ENCODE results near the gene CASKIN1.
"Not testable (repeated sequence)": the region's sequence is repeated elsewhere in the genome, so short reads cannot be mapped to it uniquely, and the experiment has no call there.

CASKIN1 gene

DNA sequence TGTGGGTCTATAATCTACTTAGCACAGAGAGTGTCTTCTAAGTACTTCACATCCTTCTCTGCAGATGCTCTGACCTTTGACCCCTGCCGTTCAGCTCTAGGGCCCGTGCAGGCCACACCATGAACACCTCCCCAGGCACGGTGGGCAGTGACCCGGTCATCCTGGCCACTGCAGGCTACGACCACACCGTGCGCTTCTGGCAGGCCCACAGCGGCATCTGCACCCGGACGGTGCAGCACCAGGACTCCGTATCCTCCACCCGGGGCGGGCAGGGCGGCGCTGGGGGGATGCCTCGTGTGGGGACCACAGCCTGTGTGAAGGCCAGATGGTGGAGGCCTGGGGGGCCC is 9.5 kb upstream of the CASKIN1 start:
- TF ChIP-seq, protein P1, sequence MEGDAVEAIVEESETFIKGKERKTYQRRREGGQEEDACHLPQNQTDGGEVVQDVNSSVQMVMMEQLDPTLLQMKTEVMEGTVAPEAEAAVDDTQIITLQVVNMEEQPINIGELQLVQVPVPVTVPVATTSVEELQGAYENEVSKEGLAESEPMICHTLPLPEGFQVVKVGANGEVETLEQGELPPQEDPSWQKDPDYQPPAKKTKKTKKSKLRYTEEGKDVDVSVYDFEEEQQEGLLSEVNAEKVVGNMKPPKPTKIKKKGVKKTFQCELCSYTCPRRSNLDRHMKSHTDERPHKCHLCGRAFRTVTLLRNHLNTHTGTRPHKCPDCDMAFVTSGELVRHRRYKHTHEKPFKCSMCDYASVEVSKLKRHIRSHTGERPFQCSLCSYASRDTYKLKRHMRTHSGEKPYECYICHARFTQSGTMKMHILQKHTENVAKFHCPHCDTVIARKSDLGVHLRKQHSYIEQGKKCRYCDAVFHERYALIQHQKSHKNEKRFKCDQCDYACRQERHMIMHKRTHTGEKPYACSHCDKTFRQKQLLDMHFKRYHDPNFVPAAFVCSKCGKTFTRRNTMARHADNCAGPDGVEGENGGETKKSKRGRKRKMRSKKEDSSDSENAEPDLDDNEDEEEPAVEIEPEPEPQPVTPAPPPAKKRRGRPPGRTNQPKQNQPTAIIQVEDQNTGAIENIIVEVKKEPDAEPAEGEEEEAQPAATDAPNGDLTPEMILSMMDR (IDR thresholded peaks at IDR 0.05; ENCODE audit: low read depth, low read length) = no peak
- no peak for TF ChIP-seq EZH2phosphoT487 (IDR thresholded peaks at IDR 0.05; ENCODE audit: low read depth)
- Histone ChIP-seq H4K20me1 (ENCODE audit: insufficient read depth, low read length) (no peaks in the 10 kb centered on the region), H3K4me2 (ENCODE audit: low read length) (peak overlapping the region; percentile 87), H3K9me3 (ENCODE audit: insufficient read depth, low read length) (no peaks in the 10 kb centered on the region), H3K9ac (ENCODE audit: low read length) (peak overlapping the region; percentile 78), H3K27ac (ENCODE audit: low read length) (peak overlapping the region; percentile 70), H3K4me1 (ENCODE audit: low read length) (peaks cover 13% of the 10 kb centered on the region), H2AFZ (ENCODE audit: low read depth, low read length) (no peak overlapping the region), H3K36me3 (replicated peaks; ENCODE audit: low read depth, low read length) (peaks cover 15% of the 10 kb centered on the region), H3K4me3 (ENCODE audit: low read length) (peak overlapping the region; percentile 83), H3K27me3 (ENCODE audit: low read depth, low read length) (no peaks in the 10 kb centered on the region), H3K79me2 (ENCODE audit: low read length) (peaks cover 17% of the 10 kb centered on the region)

DNA sequence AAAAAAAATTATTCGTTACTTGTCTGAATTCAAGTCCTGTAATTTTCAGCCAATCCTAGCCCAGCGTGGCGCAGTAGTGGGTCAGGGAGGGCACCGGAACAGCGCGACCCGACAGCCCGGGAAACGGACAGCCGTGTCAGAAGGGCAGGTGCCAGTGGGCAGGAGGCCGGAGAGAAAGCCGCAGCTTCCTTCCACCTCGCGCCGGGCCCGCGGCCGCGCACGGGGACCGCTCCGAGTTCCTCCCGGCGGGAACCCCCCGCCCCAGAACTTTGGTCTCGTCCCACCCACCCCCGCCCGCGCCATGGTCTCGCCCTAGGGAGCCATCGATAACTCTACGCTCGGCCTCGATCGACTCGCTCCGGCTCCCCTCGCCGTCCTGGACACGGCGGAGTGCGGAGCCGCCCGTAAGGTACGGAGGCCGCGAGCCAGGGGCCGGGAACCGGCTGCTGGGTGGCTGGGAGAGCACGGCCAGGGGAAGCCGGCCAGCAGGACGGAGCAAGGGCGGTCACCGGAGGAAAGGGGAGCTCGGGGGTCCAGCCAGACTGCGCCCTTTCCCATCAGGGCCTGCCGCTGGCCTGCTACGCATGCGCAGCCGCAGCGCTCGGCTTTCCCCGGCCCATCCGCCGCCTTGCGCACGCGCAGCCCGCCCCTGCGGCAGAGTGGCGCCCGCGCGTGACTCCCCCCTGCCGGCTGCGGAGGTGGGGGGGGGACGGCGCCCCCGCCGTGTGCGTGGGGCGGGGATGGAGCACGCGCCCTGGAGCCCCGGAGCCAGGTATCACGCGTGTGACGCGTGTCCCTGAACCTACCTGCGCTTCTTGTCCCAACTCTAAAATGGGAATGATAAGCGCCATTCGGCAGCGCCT is 8.9 kb upstream of the CASKIN1 start, which contains the start of gene MLST8:
TSS of gene MLST8 (plus strand) at position 351 of the 863 bp plus-strand sequence. CDS start 632 bp downstream, outside the sequence.
- no peaks in the 10 kb centered on the region for H4K20me1 ChIP-seq (ENCODE audit: insufficient read depth, low read length)
- TF ChIP-seq EZH2phosphoT487 (IDR thresholded peaks at IDR 0.05; ENCODE audit: low read depth) = no peak
- TF ChIP-seq, protein P1 (IDR thresholded peaks at IDR 0.05; ENCODE audit: low read depth, low read length) = no peak
- H3K9ac ChIP-seq (ENCODE audit: low read length) = peak within 1 kb of the TSS; percentile 78
- H3K36me3 ChIP-seq (replicated peaks; ENCODE audit: low read depth, low read length) = peaks cover 15% of the 10 kb centered on the region
- H3K4me3 ChIP-seq (ENCODE audit: low read length) = peak within 1 kb of the TSS; percentile 83
- peaks cover 13% of the 10 kb centered on the region for H3K4me1 ChIP-seq (ENCODE audit: low read length)
- 0 out of 2 replicates have a peak, but pooled peaks cover 2% of the 10 kb centered on the region for H3K27me3 ChIP-seq (ENCODE audit: low read depth, low read length)
- peaks cover 17% of the 10 kb centered on the region for H3K79me2 ChIP-seq (ENCODE audit: low read length)
- peak within 1 kb of the TSS; percentile 49 for H2AFZ ChIP-seq (ENCODE audit: low read depth, low read length)
- H3K9me3 ChIP-seq (ENCODE audit: insufficient read depth, low read length) = no peaks in the 10 kb centered on the region
- H3K27ac ChIP-seq (ENCODE audit: low read length) = peak within 1 kb of the TSS; percentile 70
- H3K4me2 ChIP-seq (ENCODE audit: low read length) = peak within 1 kb of the TSS; percentile 90

DNA sequence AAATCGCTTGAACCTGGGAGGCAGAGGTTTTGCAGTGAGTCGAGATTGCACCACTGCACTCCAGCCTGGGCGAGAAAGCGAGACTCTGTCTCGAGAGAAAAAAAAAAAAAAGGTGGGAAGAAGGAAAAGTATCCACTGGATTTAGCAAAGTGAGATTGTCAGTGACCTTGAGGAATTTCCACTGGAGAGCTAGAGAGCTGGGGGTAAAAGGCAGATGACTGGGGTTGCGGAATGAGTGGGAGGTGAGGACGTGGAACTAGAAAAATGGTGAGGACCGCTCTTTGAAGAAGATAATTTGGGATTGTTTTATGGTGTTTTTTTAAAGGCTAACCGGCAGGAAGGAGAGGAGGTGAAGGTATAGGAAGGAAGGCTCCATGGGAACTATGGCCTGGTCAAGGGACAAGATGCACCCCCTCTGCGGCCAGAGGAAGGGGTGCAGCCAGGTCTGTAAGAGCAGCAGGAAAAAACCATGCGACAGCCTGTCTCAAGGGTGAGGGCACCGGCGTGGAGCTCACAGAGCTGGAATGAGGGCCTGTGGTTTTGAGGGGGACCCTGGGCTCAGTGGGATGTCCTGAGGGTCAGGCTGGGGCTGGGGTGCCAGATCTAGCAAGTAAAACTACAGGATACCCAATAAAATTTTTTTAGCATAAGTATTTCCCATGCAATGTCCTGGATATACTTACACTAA is 8.2 kb upstream of the CASKIN1 start:
- Histone ChIP-seq H3K4me1 (ENCODE audit: low read length) (peaks cover 13% of the 10 kb centered on the region), H3K27ac (ENCODE audit: low read length) (peak overlapping the region; percentile 70), H3K27me3 (ENCODE audit: low read depth, low read length) (0 out of 2 replicates have a peak, but pooled peaks cover 6% of the 10 kb centered on the region), H3K9ac (ENCODE audit: low read length) (peak overlapping the region; percentile 78), H3K4me3 (ENCODE audit: low read length) (peak overlapping the region; percentile 83), H3K36me3 (replicated peaks; ENCODE audit: low read depth, low read length) (peaks cover 15% of the 10 kb centered on the region), H3K9me3 (ENCODE audit: insufficient read depth, low read length) (no peaks in the 10 kb centered on the region), H3K79me2 (ENCODE audit: low read length) (peaks cover 17% of the 10 kb centered on the region), H4K20me1 (ENCODE audit: insufficient read depth, low read length) (no peaks in the 10 kb centered on the region), H2AFZ (ENCODE audit: low read depth, low read length) (peak overlapping the region; percentile 49), H3K4me2 (ENCODE audit: low read length) (peak overlapping the region; percentile 90)
- TF ChIP-seq, protein P1 (IDR thresholded peaks at IDR 0.05; ENCODE audit: low read depth, low read length) = no peak
- TF ChIP-seq EZH2phosphoT487 (IDR thresholded peaks at IDR 0.05; ENCODE audit: low read depth) = no peak

DNA sequence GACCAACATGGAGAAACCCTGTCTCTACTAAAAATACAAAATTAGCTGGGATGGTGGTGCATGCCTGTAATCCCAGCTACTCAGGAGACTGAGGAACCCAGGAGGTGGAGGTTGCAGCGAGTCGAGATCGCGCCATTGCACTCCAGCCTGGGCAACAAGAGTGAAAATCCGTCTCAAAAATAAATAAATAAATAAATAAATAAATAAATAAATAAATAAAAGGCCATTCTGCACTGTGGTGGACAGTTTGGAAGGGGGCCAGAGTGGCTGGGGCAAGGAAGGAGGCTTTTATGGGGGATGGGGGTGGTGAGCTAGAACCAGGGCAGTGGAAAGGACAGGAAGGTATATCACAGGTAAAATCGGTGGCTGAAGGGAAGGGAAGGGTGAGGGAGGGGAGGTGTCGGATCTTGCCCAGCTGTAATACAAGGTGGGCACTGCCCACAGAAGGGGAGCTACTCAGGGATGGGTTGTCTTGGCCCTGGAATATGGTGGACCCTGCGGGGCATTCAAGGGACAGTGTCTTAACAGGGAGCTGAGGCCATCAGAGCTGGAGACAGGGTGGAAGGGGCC is 6.8 kb upstream of the CASKIN1 start:
- H3K4me2 ChIP-seq (ENCODE audit: low read length); H3K4me3 ChIP-seq (ENCODE audit: low read length); H3K9ac ChIP-seq (ENCODE audit: low read length); H2AFZ ChIP-seq (ENCODE audit: low read depth, low read length); H3K27ac ChIP-seq (ENCODE audit: low read length); H3K9me3 ChIP-seq (ENCODE audit: insufficient read depth, low read length); H4K20me1 ChIP-seq (ENCODE audit: insufficient read depth, low read length): not testable (repeated sequence)
- H3K36me3 ChIP-seq (replicated peaks; ENCODE audit: low read depth, low read length) = peaks cover 13% of the 10 kb centered on the region
- H3K27me3 ChIP-seq (ENCODE audit: low read depth, low read length) = peaks cover 14% of the 10 kb centered on the region; the same call in 1 of the 2 replicates
- H3K4me1 ChIP-seq (ENCODE audit: low read length) = peaks cover 13% of the 10 kb centered on the region
- peaks cover 17% of the 10 kb centered on the region for H3K79me2 ChIP-seq (ENCODE audit: low read length)

All from OCI-LY3 (cell line).